Measurements from ENCODE around the gene HSF2.

The HSF2 gene

DNA sequence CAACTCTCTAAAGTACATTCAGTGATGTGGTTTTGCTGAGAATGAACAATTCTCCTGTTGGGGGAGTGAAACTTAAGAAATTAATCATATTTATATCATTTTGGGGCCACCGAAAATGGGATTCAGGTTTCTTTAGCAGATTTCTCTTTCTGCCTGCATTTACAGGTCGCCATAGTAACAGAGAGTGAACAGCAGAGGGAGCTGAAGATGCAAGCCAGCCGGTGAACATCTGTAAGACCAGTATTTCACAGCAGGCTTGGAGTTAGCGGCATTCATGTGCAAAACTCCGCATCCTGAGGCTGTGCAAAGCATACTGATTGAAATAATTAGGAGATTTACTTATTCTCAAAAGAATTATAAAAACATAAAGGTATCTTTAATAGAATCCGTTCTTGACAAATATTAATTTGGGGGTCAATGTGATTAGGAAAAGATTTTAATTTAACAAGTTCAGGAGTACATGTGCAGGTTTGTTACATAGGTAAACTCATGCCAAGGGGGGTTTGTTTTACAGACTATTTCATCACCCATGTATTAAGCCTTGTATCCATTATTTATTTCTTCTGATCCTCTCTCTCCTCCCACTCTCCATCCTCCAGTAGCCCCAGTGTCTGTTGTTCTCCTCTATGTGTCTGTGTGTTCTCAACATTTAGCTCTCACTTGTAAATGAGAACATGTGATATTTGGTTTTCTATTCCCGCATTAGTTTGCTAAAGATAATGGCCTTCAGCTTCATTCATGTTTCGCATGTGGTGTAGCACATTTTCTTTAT lies 17.8 kb upstream of the HSF2 start:
- H3K79me2 ChIP-seq (ENCODE audit: low read length), result no peaks in the 10 kb centered on the region
- no peak overlapping the region for H3K27ac ChIP-seq (ENCODE audit: low read length)
- H3K4me3 ChIP-seq (ENCODE audit: low read length), result no peak overlapping the region
- no peak overlapping the region for H3K9ac ChIP-seq (ENCODE audit: low read length)
- H2AFZ ChIP-seq (ENCODE audit: low read depth, low read length), result no peak overlapping the region
- no peaks in the 10 kb centered on the region for H3K27me3 ChIP-seq (ENCODE audit: low read depth, low read length)
- TF ChIP-seq, protein P1, sequence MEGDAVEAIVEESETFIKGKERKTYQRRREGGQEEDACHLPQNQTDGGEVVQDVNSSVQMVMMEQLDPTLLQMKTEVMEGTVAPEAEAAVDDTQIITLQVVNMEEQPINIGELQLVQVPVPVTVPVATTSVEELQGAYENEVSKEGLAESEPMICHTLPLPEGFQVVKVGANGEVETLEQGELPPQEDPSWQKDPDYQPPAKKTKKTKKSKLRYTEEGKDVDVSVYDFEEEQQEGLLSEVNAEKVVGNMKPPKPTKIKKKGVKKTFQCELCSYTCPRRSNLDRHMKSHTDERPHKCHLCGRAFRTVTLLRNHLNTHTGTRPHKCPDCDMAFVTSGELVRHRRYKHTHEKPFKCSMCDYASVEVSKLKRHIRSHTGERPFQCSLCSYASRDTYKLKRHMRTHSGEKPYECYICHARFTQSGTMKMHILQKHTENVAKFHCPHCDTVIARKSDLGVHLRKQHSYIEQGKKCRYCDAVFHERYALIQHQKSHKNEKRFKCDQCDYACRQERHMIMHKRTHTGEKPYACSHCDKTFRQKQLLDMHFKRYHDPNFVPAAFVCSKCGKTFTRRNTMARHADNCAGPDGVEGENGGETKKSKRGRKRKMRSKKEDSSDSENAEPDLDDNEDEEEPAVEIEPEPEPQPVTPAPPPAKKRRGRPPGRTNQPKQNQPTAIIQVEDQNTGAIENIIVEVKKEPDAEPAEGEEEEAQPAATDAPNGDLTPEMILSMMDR (IDR thresholded peaks at IDR 0.05; ENCODE audit: low read depth, low read length), result peak; percentile 63
- no peak for TF ChIP-seq EZH2phosphoT487 (IDR thresholded peaks at IDR 0.05; ENCODE audit: low read depth)
- H4K20me1 ChIP-seq (ENCODE audit: insufficient read depth, low read length), result no peaks in the 10 kb centered on the region
- no peak overlapping the region for H3K4me2 ChIP-seq (ENCODE audit: low read length)
- H3K4me1 ChIP-seq (ENCODE audit: low read length), result peaks cover under 1% of the 10 kb centered on the region; the same call in 1 of the 2 replicates
- no peaks in the 10 kb centered on the region for H3K36me3 ChIP-seq (replicated peaks; ENCODE audit: low read depth, low read length)
- no peaks in the 10 kb centered on the region for H3K9me3 ChIP-seq (ENCODE audit: insufficient read depth, low read length)

DNA sequence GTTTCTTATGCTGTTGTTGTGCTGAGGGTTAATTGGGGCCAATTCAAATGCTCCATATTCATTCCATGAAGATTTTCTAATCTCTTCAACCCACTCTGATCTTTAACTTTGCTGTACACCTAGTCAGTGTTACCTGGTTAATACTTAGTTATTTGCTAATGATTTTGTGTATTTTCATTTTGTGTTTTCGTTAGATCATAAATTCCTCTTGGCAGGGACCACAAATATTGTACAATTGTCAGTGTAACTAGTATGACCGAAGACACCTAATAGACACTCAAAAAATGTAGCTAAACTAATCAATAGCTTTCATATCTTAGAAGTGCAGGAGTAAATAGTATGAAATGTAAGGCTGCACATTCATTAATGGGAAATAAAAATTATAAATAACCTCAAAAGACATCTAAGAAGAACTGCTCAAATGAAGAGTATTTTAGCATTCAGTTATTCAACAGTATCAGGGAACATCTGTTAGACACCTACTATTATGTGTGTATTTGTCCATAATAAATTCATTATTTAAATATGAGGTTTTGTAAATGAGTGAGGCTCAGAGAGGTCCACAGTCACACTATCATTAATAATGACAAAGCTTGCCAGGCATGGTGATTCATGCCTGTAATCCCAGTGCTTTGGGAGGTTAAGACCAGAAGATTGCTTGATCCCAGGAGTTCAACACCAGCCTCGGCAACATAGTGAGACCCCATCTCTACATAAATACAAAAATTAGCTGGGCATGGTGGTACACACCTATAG lies 13.4 kb upstream of the HSF2 start:
- no peak overlapping the region for H2AFZ ChIP-seq (ENCODE audit: low read depth, low read length)
- no peaks in the 10 kb centered on the region for H3K9me3 ChIP-seq (ENCODE audit: insufficient read depth, low read length)
- TF ChIP-seq, protein P1 (IDR thresholded peaks at IDR 0.05; ENCODE audit: low read depth, low read length), result no peak
- no peak for TF ChIP-seq EZH2phosphoT487 (IDR thresholded peaks at IDR 0.05; ENCODE audit: low read depth)
- H3K9ac ChIP-seq (ENCODE audit: low read length), result no peak overlapping the region
- H3K4me1 ChIP-seq (ENCODE audit: low read length), result no peaks in the 10 kb centered on the region
- H3K4me3 ChIP-seq (ENCODE audit: low read length), result no peak overlapping the region
- H4K20me1 ChIP-seq (ENCODE audit: insufficient read depth, low read length), result no peaks in the 10 kb centered on the region
- no peaks in the 10 kb centered on the region for H3K36me3 ChIP-seq (replicated peaks; ENCODE audit: low read depth, low read length)
- no peaks in the 10 kb centered on the region for H3K27me3 ChIP-seq (ENCODE audit: low read depth, low read length)
- H3K79me2 ChIP-seq (ENCODE audit: low read length), result no peaks in the 10 kb centered on the region
- no peak overlapping the region for H3K4me2 ChIP-seq (ENCODE audit: low read length)
- H3K27ac ChIP-seq (ENCODE audit: low read length), result no peak overlapping the region

DNA sequence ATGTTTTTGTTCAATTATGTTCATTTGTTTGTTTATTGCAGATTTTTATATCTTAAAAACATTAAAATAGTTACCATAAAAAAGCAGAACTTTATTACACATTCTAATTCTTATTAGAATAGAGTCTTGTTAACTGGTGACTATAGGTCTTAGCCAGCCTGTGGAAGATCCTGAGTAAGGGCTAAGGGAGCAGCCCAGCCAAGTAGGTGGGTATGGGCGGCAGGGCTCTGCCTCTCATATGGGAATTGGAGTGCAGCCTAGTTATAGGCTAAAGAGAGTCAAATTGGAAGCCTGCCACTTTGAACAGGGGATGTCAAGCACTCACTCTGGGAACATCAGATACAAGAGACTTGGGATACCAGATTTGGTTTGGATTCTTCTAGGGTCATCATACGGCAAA lies 10.5 kb upstream of the HSF2 start:
- no peak overlapping the region for H3K27ac ChIP-seq (ENCODE audit: low read length)
- H3K4me2 ChIP-seq (ENCODE audit: low read length), result no peak overlapping the region
- H3K9me3 ChIP-seq (ENCODE audit: insufficient read depth, low read length), result no peaks in the 10 kb centered on the region
- H3K36me3 ChIP-seq (replicated peaks; ENCODE audit: low read depth, low read length), result no peaks in the 10 kb centered on the region
- no peak overlapping the region for H2AFZ ChIP-seq (ENCODE audit: low read depth, low read length)
- H3K9ac ChIP-seq (ENCODE audit: low read length), result no peak overlapping the region
- TF ChIP-seq EZH2phosphoT487 (IDR thresholded peaks at IDR 0.05; ENCODE audit: low read depth), result no peak
- TF ChIP-seq, protein P1 (IDR thresholded peaks at IDR 0.05; ENCODE audit: low read depth, low read length), result no peak
- H3K4me3 ChIP-seq (ENCODE audit: low read length), result no peak overlapping the region
- H3K4me1 ChIP-seq (ENCODE audit: low read length), result no peaks in the 10 kb centered on the region
- H3K27me3 ChIP-seq (ENCODE audit: low read depth, low read length), result no peaks in the 10 kb centered on the region
- H3K79me2 ChIP-seq (ENCODE audit: low read length), result no peaks in the 10 kb centered on the region
- no peaks in the 10 kb centered on the region for H4K20me1 ChIP-seq (ENCODE audit: insufficient read depth, low read length)

DNA sequence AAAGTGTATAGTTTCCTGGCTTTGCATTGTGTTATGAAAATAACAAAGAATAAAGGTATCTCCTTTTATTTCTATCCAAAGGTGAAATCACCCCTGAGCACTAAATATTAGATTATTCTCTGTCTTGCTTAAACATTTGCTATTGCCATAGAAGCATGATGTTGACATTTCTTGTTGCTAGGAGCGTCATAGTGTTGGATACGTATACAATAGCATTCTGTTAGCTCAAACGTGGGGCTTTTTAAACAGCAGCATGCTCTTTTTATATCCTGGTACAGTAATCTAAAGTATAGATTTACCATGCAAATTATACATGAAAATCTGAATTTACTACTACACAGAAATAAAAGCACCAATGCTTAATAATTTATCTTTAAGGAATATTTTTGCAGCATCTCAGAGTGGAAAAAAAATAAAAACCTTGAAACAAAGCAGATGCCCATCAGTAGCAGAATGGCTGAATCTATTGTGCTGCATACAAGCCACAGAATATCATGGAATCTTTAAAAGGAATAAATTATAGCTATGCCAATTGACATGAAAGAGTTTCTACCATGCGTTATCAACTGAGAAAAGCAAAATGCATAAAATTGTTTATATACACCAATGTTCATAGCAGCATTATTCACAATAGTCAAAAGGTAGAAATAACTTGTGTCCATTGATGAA lies 9.6 kb upstream of the HSF2 start:
- Histone ChIP-seq H3K4me1 (ENCODE audit: low read length) (no peaks in the 10 kb centered on the region), H2AFZ (ENCODE audit: low read depth, low read length) (no peak overlapping the region), H3K4me3 (ENCODE audit: low read length) (no peak overlapping the region), H3K79me2 (ENCODE audit: low read length) (no peaks in the 10 kb centered on the region), H3K27me3 (ENCODE audit: low read depth, low read length) (no peaks in the 10 kb centered on the region), H3K27ac (ENCODE audit: low read length) (no peak overlapping the region), H3K4me2 (ENCODE audit: low read length) (no peak overlapping the region), H3K36me3 (replicated peaks; ENCODE audit: low read depth, low read length) (no peaks in the 10 kb centered on the region), H4K20me1 (ENCODE audit: insufficient read depth, low read length) (no peaks in the 10 kb centered on the region), H3K9me3 (ENCODE audit: insufficient read depth, low read length) (no peaks in the 10 kb centered on the region), H3K9ac (ENCODE audit: low read length) (no peak overlapping the region)
- TF ChIP-seq EZH2phosphoT487 (IDR thresholded peaks at IDR 0.05; ENCODE audit: low read depth), result no peak
- TF ChIP-seq, protein P1 (IDR thresholded peaks at IDR 0.05; ENCODE audit: low read depth, low read length), result no peak
